ENCODE data around the gene ENOX1. TPM values are rescaled to one million over a fixed set of nuclear protein-coding genes. Genes with fewer than 3 reads are reported as not detected.

ENOX1 gene
- total RNA-seq, 1 donor from 2014 or later, result 2.5 TPM

- no peaks in the 10 kb centered on the region for H3K36me3 Mint-ChIP-seq (ENCODE audit: insufficient read depth)
- H3K4me3 Mint-ChIP-seq (ENCODE audit: low read depth), result no peak overlapping the region
- DNase-seq (ENCODE audit: low spot score, unreplicated experiment), result no peak
- H3K9me3 Mint-ChIP-seq (ENCODE audit: low read depth), result no peaks in the 10 kb centered on the region
- no peaks in the 10 kb centered on the region for H3K4me1 Mint-ChIP-seq (ENCODE audit: low read depth)
- no peak overlapping the region for H3K27ac Mint-ChIP-seq
- no peak for TF ChIP-seq CTCF (IDR thresholded peaks at IDR 0.05; ENCODE audit: unreplicated experiment)
- no peaks in the 10 kb centered on the region for H3K27me3 Mint-ChIP-seq
These were observed 49.3 kb downstream of the ENOX1 start for GRCh38 chr13:43737392-43737923.

GRCh38 chr13:43732726-43733125 lies 54.0 kb downstream of the ENOX1 start:
- no peak for TF ChIP-seq CTCF (IDR thresholded peaks at IDR 0.05; ENCODE audit: unreplicated experiment)
- no peak overlapping the region for H3K27ac Mint-ChIP-seq
- no peaks in the 10 kb centered on the region for H3K36me3 Mint-ChIP-seq (ENCODE audit: insufficient read depth)
- no peak overlapping the region for H3K4me3 Mint-ChIP-seq (ENCODE audit: low read depth)
- H3K27me3 Mint-ChIP-seq, result peaks cover 3% of the 10 kb centered on the region
- H3K4me1 Mint-ChIP-seq (ENCODE audit: low read depth), result peaks cover 8% of the 10 kb centered on the region
- DNase-seq (ENCODE audit: low spot score, unreplicated experiment), result no peak
- no peaks in the 10 kb centered on the region for H3K9me3 Mint-ChIP-seq (ENCODE audit: low read depth)

GRCh38 chr13:43731296-43731695 lies 55.5 kb downstream of the ENOX1 start:
- no peaks in the 10 kb centered on the region for H3K36me3 Mint-ChIP-seq (ENCODE audit: insufficient read depth)
- H3K27me3 Mint-ChIP-seq, result peaks cover 5% of the 10 kb centered on the region
- no peaks in the 10 kb centered on the region for H3K9me3 Mint-ChIP-seq (ENCODE audit: low read depth)
- no peak for DNase-seq (ENCODE audit: low spot score, unreplicated experiment)
- no peak overlapping the region for H3K27ac Mint-ChIP-seq
- H3K4me1 Mint-ChIP-seq (ENCODE audit: low read depth), result peaks cover 8% of the 10 kb centered on the region
- no peak overlapping the region for H3K4me3 Mint-ChIP-seq (ENCODE audit: low read depth)
- TF ChIP-seq CTCF (IDR thresholded peaks at IDR 0.05; ENCODE audit: unreplicated experiment), result no peak

- TF ChIP-seq CTCF (IDR thresholded peaks at IDR 0.05; ENCODE audit: unreplicated experiment), result no peak
- Mint-ChIP-seq H3K27me3 (peaks cover 5% of the 10 kb centered on the region), H3K36me3 (ENCODE audit: insufficient read depth) (no peaks in the 10 kb centered on the region), H3K4me1 (ENCODE audit: low read depth) (peaks cover 8% of the 10 kb centered on the region), H3K27ac (no peak overlapping the region), H3K4me3 (ENCODE audit: low read depth) (no peak overlapping the region), H3K9me3 (ENCODE audit: low read depth) (no peaks in the 10 kb centered on the region)
- no peak for DNase-seq (ENCODE audit: low spot score, unreplicated experiment)
These were observed 56.1 kb downstream of the ENOX1 start for GRCh38 chr13:43730642-43731041.

GRCh38 chr13:43728421-43728820 lies 58.4 kb downstream of the ENOX1 start:
- no peaks in the 10 kb centered on the region for H3K36me3 Mint-ChIP-seq (ENCODE audit: insufficient read depth)
- peaks cover 20% of the 10 kb centered on the region for H3K4me1 Mint-ChIP-seq (ENCODE audit: low read depth)
- H3K9me3 Mint-ChIP-seq (ENCODE audit: low read depth), result no peaks in the 10 kb centered on the region
- no peak overlapping the region for H3K27ac Mint-ChIP-seq
- H3K4me3 Mint-ChIP-seq (ENCODE audit: low read depth), result no peak overlapping the region
- TF ChIP-seq CTCF (IDR thresholded peaks at IDR 0.05; ENCODE audit: unreplicated experiment), result no peak
- DNase-seq (ENCODE audit: low spot score, unreplicated experiment), result no peak
- H3K27me3 Mint-ChIP-seq, result peaks cover 5% of the 10 kb centered on the region
